MM.1S (cell line): ENCODE measurements around the gene OGFR.

ENCODE experiments used
- DNase-seq: peaks from one replicate; pipeline ENCODE4 v3.0.0-alpha.2; 2015
- H2AFZ ChIP-seq: fragments of 300-600 bp; sonication (generic); 2 replicates; pipeline ENCODE4 v1.6.0; 2016; ENCODE audit warnings: antibody characterized with exemption, low read length
- H3F3A ChIP-seq: fragments of 300-600 bp; sonication (generic); 2 replicates; pipeline ENCODE4 v1.6.1; 2016; ENCODE audit warnings: mild to moderate bottlenecking, antibody characterized with exemption, low read length, moderate library complexity, mixed read lengths; ENCODE audit not compliant: insufficient read depth
- H3K27ac ChIP-seq: fragments of 300-600 bp; sonication (generic); 2 replicates; pipeline ENCODE4 v1.5.1; 2016; ENCODE audit warnings: mild to moderate bottlenecking, low read length
- H3K27me3 ChIP-seq: fragments of 300-600 bp; sonication (generic); replicated peaks from 2 replicates; pipeline ENCODE4 v1.6.0; 2016; ENCODE audit warnings: low read length; ENCODE audit not compliant: insufficient read depth
- H3K36me3 ChIP-seq: fragments of 300-600 bp; sonication (generic); replicated peaks from 2 replicates; pipeline ENCODE4 v1.6.1; 2016; ENCODE audit warnings: mild to moderate bottlenecking, low read length, mixed read lengths; ENCODE audit not compliant: insufficient read depth
- H3K4me1 ChIP-seq: fragments of 300-600 bp; sonication (generic); 2 replicates; pipeline ENCODE4 v1.6.1; 2016; ENCODE audit warnings: low read length, mixed read lengths
- H3K4me2 ChIP-seq: fragments of 300-600 bp; sonication (generic); 2 replicates; pipeline ENCODE4 v1.6.0; 2016; ENCODE audit warnings: low read depth, low read length
- H3K4me3 ChIP-seq: fragments of 300-600 bp; sonication (generic); 2 replicates; pipeline ENCODE4 v1.5.1; 2016; ENCODE audit warnings: low read length, mixed read lengths
- H3K79me2 ChIP-seq: fragments of 300-600 bp; sonication (generic); 2 replicates; pipeline ENCODE4 v1.6.1; 2016; ENCODE audit warnings: mixed run types, low read length, mixed read lengths
- H3K9ac ChIP-seq: fragments of 300-600 bp; sonication (generic); 2 replicates; pipeline ENCODE4 v1.6.1; 2016; ENCODE audit warnings: low read length, mixed read lengths
- H3K9me2 ChIP-seq: fragments of 300-600 bp; sonication (generic); replicated peaks from 2 replicates; pipeline ENCODE4 v1.6.1; 2016; ENCODE audit warnings: mild to moderate bottlenecking, low read length, mixed read lengths; ENCODE audit not compliant: insufficient read depth
- H3K9me3 ChIP-seq: fragments of 300-600 bp; sonication (generic); replicated peaks from 2 replicates; pipeline ENCODE4 v1.6.1; 2016; ENCODE audit warnings: mild to moderate bottlenecking, low read length, mixed read lengths; ENCODE audit not compliant: insufficient read depth
- H4K20me1 ChIP-seq: fragments of 300-600 bp; sonication (generic); 2 replicates; pipeline ENCODE4 v1.6.1; 2016; ENCODE audit warnings: mild to moderate bottlenecking, low read length, moderate library complexity, mixed read lengths; ENCODE audit not compliant: insufficient read depth
- CTCF ChIP-seq: fragments of 300-600 bp; sonication (generic); IDR thresholded peaks from 2 replicates; pipeline ENCODE4 v1.5.1; 2016; ENCODE audit warnings: antibody characterized with exemption, low read length, mixed read lengths
- EZH2 ChIP-seq: fragments of 300-600 bp; sonication (generic); optimal IDR thresholded peaks from 2 replicates; pipeline ENCODE3; 2017; ENCODE audit warnings: low read depth, mild to moderate bottlenecking, antibody characterized with exemption, low read length, mixed read lengths
- EZH2phosphoT487 ChIP-seq: fragments of 300-600 bp; sonication (generic); IDR thresholded peaks from 2 replicates; pipeline ENCODE4 v1.6.1; 2018; ENCODE audit warnings: antibody characterized with exemption, low read length

OGFR gene

GRCh38 chr20:62816884-62817873 lies 12.5 kb downstream of the OGFR start, which contains the start of gene COL9A3:
COL9A3 (plus strand) TSS chr20:62817050; CDS start chr20:62817065, 15 bp downstream.
- H3K4me3 ChIP-seq = no peak within 1 kb of the TSS
- no peaks in the 10 kb centered on the region for H4K20me1 ChIP-seq
- no peak within 1 kb of the TSS for H3K4me2 ChIP-seq
- DNase-seq = no peak
- H3K27me3 ChIP-seq = peaks cover 73% of the 10 kb centered on the region
- H3K9ac ChIP-seq = no peak within 1 kb of the TSS
- no peak within 1 kb of the TSS for H3K27ac ChIP-seq
- no peak within 1 kb of the TSS for H2AFZ ChIP-seq
- no peak for TF ChIP-seq EZH2
- no peak for TF ChIP-seq EZH2phosphoT487
- TF ChIP-seq CTCF = no peak
- H3K9me2 ChIP-seq = no peaks in the 10 kb centered on the region
- no peaks in the 10 kb centered on the region for H3K9me3 ChIP-seq
- H3K36me3 ChIP-seq = no peaks in the 10 kb centered on the region
- H3F3A ChIP-seq = no peaks in the 10 kb centered on the region
- H3K4me1 ChIP-seq = no peaks in the 10 kb centered on the region
- H3K79me2 ChIP-seq = no peaks in the 10 kb centered on the region

GRCh38 chr20:62817975-62818591 lies 13.4 kb downstream of the OGFR start:
- H3K9me3 ChIP-seq = no peaks in the 10 kb centered on the region
- peaks cover 73% of the 10 kb centered on the region for H3K27me3 ChIP-seq
- H3K4me2 ChIP-seq = no peak overlapping the region
- H3K4me1 ChIP-seq = no peaks in the 10 kb centered on the region
- no peaks in the 10 kb centered on the region for H3K36me3 ChIP-seq
- no peak overlapping the region for H3K27ac ChIP-seq
- H3F3A ChIP-seq = no peaks in the 10 kb centered on the region
- no peak overlapping the region for H3K4me3 ChIP-seq
- no peak overlapping the region for H3K9ac ChIP-seq
- DNase-seq = no peak
- H4K20me1 ChIP-seq = no peaks in the 10 kb centered on the region
- H3K9me2 ChIP-seq = no peaks in the 10 kb centered on the region
- no peak overlapping the region for H2AFZ ChIP-seq
- no peaks in the 10 kb centered on the region for H3K79me2 ChIP-seq
- no peak for TF ChIP-seq EZH2
- TF ChIP-seq CTCF = no peak

GRCh38 chr20:62818592-62819493 lies 14.2 kb downstream of the OGFR start:
- no peaks in the 10 kb centered on the region for H3F3A ChIP-seq
- peaks cover 73% of the 10 kb centered on the region for H3K27me3 ChIP-seq
- H3K79me2 ChIP-seq = no peaks in the 10 kb centered on the region
- no peak overlapping the region for H3K4me3 ChIP-seq
- H3K4me2 ChIP-seq = no peak overlapping the region
- no peaks in the 10 kb centered on the region for H3K4me1 ChIP-seq
- no peak overlapping the region for H2AFZ ChIP-seq
- H3K27ac ChIP-seq = no peak overlapping the region
- H3K9me2 ChIP-seq = no peaks in the 10 kb centered on the region
- DNase-seq = no peak
- no peaks in the 10 kb centered on the region for H3K9me3 ChIP-seq
- TF ChIP-seq CTCF (no peak), EZH2phosphoT487 (no peak), EZH2 (no peak)
- no peaks in the 10 kb centered on the region for H4K20me1 ChIP-seq
- no peaks in the 10 kb centered on the region for H3K36me3 ChIP-seq
- no peak overlapping the region for H3K9ac ChIP-seq
